HepG2 (cell line): Measurements from ENCODE around the gene LLGL2. TPM values are rescaled to one million over a fixed set of nuclear protein-coding genes. Genes with fewer than 3 reads are reported as not detected.

Experiments
- ATAC-seq: fragments of 200-7000 bp; cut with Tn5 transposase; 3 replicates; pipeline ENCODE4 v1.9.1; 2020; ENCODE audit warnings: mild to moderate bottlenecking, moderate library complexity
- BruUV-seq: library from RNA; stranded (reverse); fragments of 400-500 nt; replicated peaks from 2 replicates; lab custom pipeline; 2021; lab: Mats Ljungman, UMichigan
- CTCF ChIA-PET: fragments of 300-600 bp; formaldehyde crosslinking; extraction: SDS; loops from one replicate; lab custom pipeline; 2021; ENCODE audit warnings: low total read pairs, inconsistent platforms, low intra/inter-chr PET ratio; lab: Yijun Ruan, JAX
- POLR2A ChIA-PET: fragments of 350-600 bp; sonication (Branson Sonifier 250); formaldehyde crosslinking; loops from one replicate; lab custom pipeline; 2020; ENCODE audit warnings: antibody characterized with exemption, inconsistent platforms; lab: Yijun Ruan, JAX
- DNase-seq: peaks from one replicate; pipeline ENCODE4 v3.0.0-alpha.2; 2015; ENCODE audit warnings: low spot score
- FAIRE-seq: peaks from 3 replicates; lab custom pipeline; 2011; peaks lifted over from hg19 to GRCh38; lab: Jason Lieb, UNC
- H2AFZ ChIP-seq: one replicate; pipeline ENCODE4 v1.6.1; 2011; ENCODE audit warnings: low read length, inconsistent platforms
- H3K27ac ChIP-seq: fragments of 300-600 bp; 3 replicates; pipeline ENCODE4 v1.8.0; 2011; ENCODE audit warnings: mixed run types, mild to moderate bottlenecking, mixed read lengths, low read length, inconsistent platforms; ENCODE audit not compliant: insufficient read depth; ENCODE audit errors: extremely low read length
- H3K27me3 ChIP-seq, 2 experiments: fragments of 200-600 bp in 1 of 2; 2 replicates in 1 of 2; 3 replicates in 1 of 2; pipeline versions ENCODE4 v1.6.0 to v1.8.0; 2011; ENCODE audit warnings: low read length in 2 of 2, mild to moderate bottlenecking in 2 of 2, moderate library complexity in 2 of 2, inconsistent platforms in 1 of 2; ENCODE audit not compliant: insufficient read depth in 2 of 2, control insufficient read depth in 1 of 2
- H3K36me3 ChIP-seq, 2 experiments: fragments of 200-600 bp in 1 of 2; replicated peaks in 1 of 2; 2 replicates in 1 of 2; 3 replicates in 1 of 2; pipeline versions ENCODE4 v1.5.1 to v1.8.0; 2011; ENCODE audit warnings: low read length in 2 of 2, inconsistent platforms in 1 of 2; ENCODE audit not compliant: insufficient read depth in 2 of 2, control insufficient read depth in 1 of 2
- H3K4me1 ChIP-seq: 2 replicates; pipeline ENCODE4 v1.5.1; 2012; ENCODE audit warnings: low read length, inconsistent platforms; ENCODE audit not compliant: insufficient read depth
- H3K4me2 ChIP-seq: 2 replicates; pipeline ENCODE4 v1.6.0; 2011; ENCODE audit warnings: low read depth, low read length, inconsistent platforms
- H3K4me3 ChIP-seq, 3 experiments: fragments of 200-600 bp in 1 of 3; sonication (generic), shearing (Covaris generic) in 1 of 3; replicated peaks in 1 of 3; 2 replicates each; pipeline ENCODE4 v1.5.1; 2011 to 2016; ENCODE audit warnings: low read length in 3 of 3, inconsistent platforms in 2 of 3, low read depth in 2 of 3, mild to moderate bottlenecking in 2 of 3, control low read depth in 1 of 3, mixed read lengths in 1 of 3; ENCODE audit not compliant: insufficient read depth in 1 of 3
- H3K79me2 ChIP-seq: one replicate; pipeline ENCODE4 v1.6.1; 2011; ENCODE audit warnings: low read length, inconsistent platforms; ENCODE audit not compliant: insufficient read depth
- H3K9ac ChIP-seq: 2 replicates; pipeline ENCODE4 v1.6.0; 2011; ENCODE audit warnings: mild to moderate bottlenecking, low read depth, low read length, inconsistent platforms; ENCODE audit not compliant: insufficient read depth
- H3K9me3 ChIP-seq: 2 replicates; pipeline ENCODE4 v1.5.1; 2012; ENCODE audit warnings: mild to moderate bottlenecking, low read length
- H4K20me1 ChIP-seq: 2 replicates; pipeline ENCODE4 v1.6.0; 2011; ENCODE audit warnings: inconsistent platforms, mild to moderate bottlenecking, low read length, moderate library complexity; ENCODE audit not compliant: insufficient read depth
- AKAP8 ChIP-seq: sonication (generic); formaldehyde crosslinking; IDR thresholded peaks from 2 replicates; pipeline ENCODE4 v1.5.1; 2020; ENCODE audit warnings: mild to moderate bottlenecking, missing genetic modification reagents
- ARID2 ChIP-seq: sonication (generic); formaldehyde crosslinking; IDR thresholded peaks from 2 replicates; pipeline ENCODE4 v1.8.1; 2022; ENCODE audit warnings: mild to moderate bottlenecking, missing genetic modification reagents, borderline replicate concordance
- KDM5A ChIP-seq: fragments of 200-600 bp; sonication (generic); IDR thresholded peaks from 2 replicates; pipeline ENCODE4 v1.7.0; 2018; ENCODE audit warnings: antibody characterized with exemption, mild to moderate bottlenecking, low read length, borderline replicate concordance
- PITX1 ChIP-seq: sonication (generic); formaldehyde crosslinking; IDR thresholded peaks from 2 replicates; pipeline ENCODE4 v1.5.1; 2020; ENCODE audit warnings: mild to moderate bottlenecking, missing genetic modification reagents
- RNF2 ChIP-seq: fragments of 450-650 bp; conservative IDR thresholded peaks from 2 replicates; pipeline ENCODE4 v1.6.1; 2016; ENCODE audit warnings: low read depth
- SP2 ChIP-seq: sonication (generic); formaldehyde crosslinking; IDR thresholded peaks from 2 replicates; pipeline ENCODE4 v1.5.1; 2020; ENCODE audit warnings: mild to moderate bottlenecking, missing genetic modification reagents
- WGBS: methylation state at CpG from one replicate; pipeline ENCODE4 v1.1.6; 2017; ENCODE audit warnings: low lambda C conversion rate; 5-methylcytosine and 5-hydroxymethylcytosine counted together
- in situ Hi-C: cut with HindIII; loops from 2 replicates; pipeline ENCODE4 v1.10.0; 2017; ENCODE audit warnings: low pct_unique_long_range_greater_than_20kb; ENCODE audit not compliant: extremely low pct_ligation_motif_present
- intact Hi-C: fragments of 100-400 bp; cut with micrococcal nuclease; formaldehyde crosslinking; loops from one replicate; pipeline ENCODE4 v1.10.0; 2022; ENCODE audit not compliant: unreplicated experiment
- polyA plus RNA-seq, 8 experiments: library from polyadenylated mRNA; depleted of rRNA in 3 of 8; stranded (reverse) in 7 of 8; unstranded in 1 of 8; fragments of >200 nt; fragmentation: Illumina TruSeq in 4 of 8; extraction: Trizol in 4 of 8; gene quantifications; 2 replicates each; pipeline versions ENCODE4 v1.2.1 to v1.2.3, GENCODE V29; 2011 to 2016; ENCODE audit warnings: low read depth in 4 of 8, missing spikeins in 1 of 8, mixed read lengths in 1 of 8; ENCODE audit not compliant: insufficient read depth in 1 of 8
- total RNA-seq, 5 experiments: library from RNA; depleted of rRNA; stranded (reverse); fragments of >200 nt; fragmentation: Illumina TruSeq; extraction: Trizol; gene quantifications; 2 replicates each; pipeline ENCODE4 v1.2.3, GENCODE V29; 2016; ENCODE audit warnings: low read depth in 1 of 5
- TF ChIP-seq, protein P1 (sequence below): sonication (generic); formaldehyde crosslinking; IDR thresholded peaks from 2 replicates; pipeline ENCODE4 v1.5.0; 2020; ENCODE audit warnings: mild to moderate bottlenecking, missing genetic modification reagents, moderate library complexity

Gene LLGL2
- total and polyA plus RNA-seq, 2 of the 13 experiments (the other 11 are each of a cell fraction or from before 2014, with no cell fraction given) = 83.0 to 86.7 TPM

DNA sequence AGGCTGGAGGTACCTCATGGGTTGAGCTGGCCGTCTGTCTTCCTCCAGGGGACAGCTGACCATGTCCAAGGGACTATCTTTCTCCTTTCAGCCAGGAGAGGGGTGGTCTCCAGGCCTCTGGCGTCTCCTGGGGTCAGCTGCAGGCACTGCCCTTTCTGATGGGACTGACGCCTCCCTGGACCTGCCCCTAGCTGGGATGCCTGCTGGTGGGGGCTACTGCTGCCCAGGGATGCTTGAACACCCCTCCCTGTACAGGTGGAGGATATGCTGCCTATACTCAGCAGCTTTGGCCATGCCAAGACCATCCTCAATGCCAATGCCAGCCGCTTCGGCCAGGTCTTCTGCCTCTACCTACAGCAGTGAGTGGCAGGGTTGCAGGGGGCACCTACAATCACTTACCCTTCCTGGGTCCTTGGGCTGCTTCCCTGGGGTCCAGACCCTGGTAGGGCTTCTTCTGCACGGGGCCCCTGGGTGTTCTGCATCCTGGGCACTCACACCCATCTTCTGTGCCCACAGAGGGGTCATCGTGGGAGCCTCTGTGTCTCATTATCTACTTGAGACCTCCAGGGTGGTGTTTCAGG is 66.3 kb downstream of the LLGL2 start (continued):
- TF ChIP-seq, protein P1, sequence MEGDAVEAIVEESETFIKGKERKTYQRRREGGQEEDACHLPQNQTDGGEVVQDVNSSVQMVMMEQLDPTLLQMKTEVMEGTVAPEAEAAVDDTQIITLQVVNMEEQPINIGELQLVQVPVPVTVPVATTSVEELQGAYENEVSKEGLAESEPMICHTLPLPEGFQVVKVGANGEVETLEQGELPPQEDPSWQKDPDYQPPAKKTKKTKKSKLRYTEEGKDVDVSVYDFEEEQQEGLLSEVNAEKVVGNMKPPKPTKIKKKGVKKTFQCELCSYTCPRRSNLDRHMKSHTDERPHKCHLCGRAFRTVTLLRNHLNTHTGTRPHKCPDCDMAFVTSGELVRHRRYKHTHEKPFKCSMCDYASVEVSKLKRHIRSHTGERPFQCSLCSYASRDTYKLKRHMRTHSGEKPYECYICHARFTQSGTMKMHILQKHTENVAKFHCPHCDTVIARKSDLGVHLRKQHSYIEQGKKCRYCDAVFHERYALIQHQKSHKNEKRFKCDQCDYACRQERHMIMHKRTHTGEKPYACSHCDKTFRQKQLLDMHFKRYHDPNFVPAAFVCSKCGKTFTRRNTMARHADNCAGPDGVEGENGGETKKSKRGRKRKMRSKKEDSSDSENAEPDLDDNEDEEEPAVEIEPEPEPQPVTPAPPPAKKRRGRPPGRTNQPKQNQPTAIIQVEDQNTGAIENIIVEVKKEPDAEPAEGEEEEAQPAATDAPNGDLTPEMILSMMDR (CRISPR knock-in tag) = peak; percentile 80
- TF ChIP-seq KDM5A = no peak
- no peak for TF ChIP-seq RNF2
- peak; percentile 36; the same call in 1 of the 2 replicates for TF ChIP-seq SP2

DNA sequence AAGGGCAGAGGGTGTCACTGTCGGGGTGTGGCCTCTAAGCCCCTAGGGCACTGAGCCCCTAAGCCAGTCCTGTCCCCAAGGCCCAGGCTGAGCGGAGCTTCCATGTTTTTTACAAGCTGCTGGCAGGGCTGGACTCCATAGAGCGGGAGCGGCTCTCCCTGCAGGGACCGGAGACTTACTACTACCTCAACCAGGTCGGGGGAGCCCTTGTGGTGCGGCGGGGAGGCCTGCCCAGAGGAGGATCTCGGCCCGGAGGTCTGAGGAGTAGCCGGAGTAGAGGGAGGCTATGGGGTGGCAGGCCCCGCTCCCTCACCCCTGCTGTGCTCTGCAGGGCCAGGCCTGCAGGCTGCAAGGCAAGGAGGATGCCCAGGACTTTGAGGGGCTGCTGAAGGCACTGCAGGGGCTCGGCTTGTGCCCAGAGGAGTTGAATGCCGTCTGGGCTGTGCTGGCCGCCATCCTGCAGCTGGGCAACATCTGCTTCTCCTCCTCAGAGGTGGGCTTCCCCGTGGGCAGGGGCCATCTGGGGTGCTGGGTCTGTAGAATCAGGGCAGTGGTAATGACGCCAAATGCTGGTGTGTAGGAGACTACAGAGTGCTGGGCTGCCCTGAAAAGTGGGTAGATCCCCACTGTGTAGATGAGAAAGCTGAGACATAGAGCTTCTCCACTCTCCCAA is 67.0 kb downstream of the LLGL2 start:
- H3K36me3 ChIP-seq = no peaks in the 10 kb centered on the region
- no peak for DNase-seq
- WGBS = 56% methylated on average over 7 of the region's 17 CpGs
- no peaks in the 10 kb centered on the region for H3K79me2 ChIP-seq
- in situ Hi-C loops = loop anchor here (10.0 kb wide), 1 partner anchor 168 kb away; no protein-coding TSS in a partner anchor
- H3K4me3 ChIP-seq = no peak overlapping the region
- no peak overlapping the region for H3K9ac ChIP-seq
- ChIA-PET CTCF (no interaction called here), POLR2A (interaction anchor here (1.2 kb wide), 1 partner anchor 39 kb away, joined by 3 read pairs; no protein-coding TSS in a partner anchor)
- no peak overlapping the region for H2AFZ ChIP-seq
- H3K27me3 ChIP-seq = peaks cover 22 to 38% of the 10 kb centered on the region in 2 experiments
- intact Hi-C loops = no loop called here
- peaks cover 29% of the 10 kb centered on the region for H3K4me1 ChIP-seq
- H4K20me1 ChIP-seq = no peaks in the 10 kb centered on the region
- H3K4me2 ChIP-seq = no peak overlapping the region
- H3K27ac ChIP-seq = no peak overlapping the region
- no peaks in the 10 kb centered on the region for H3K9me3 ChIP-seq
- TF ChIP-seq ARID2 (CRISPR knock-in tag) (0 out of 2 replicates have a peak, but pooled peaks have one; percentile 41), PITX1 (CRISPR knock-in tag) (peak; percentile 88), AKAP8 (no peak)
- FAIRE-seq = no peak
- ATAC-seq = no peak
- no TSS peak for BruUV-seq
